Activated CD8-positive, alpha-beta memory T cell treated with anti-CD3 and anti-CD28 coated beads for 48 hours (primary cell): ENCODE measurements around the gene PPM1J.

Source experiments
- DNase-seq, 3 experiments: peaks; one replicate each; pipeline ENCODE4 v3.0.0-alpha.2; 2020; ENCODE audit warnings: low read depth in 2 of 3, low spot score in 2 of 3

Gene PPM1J

DNA sequence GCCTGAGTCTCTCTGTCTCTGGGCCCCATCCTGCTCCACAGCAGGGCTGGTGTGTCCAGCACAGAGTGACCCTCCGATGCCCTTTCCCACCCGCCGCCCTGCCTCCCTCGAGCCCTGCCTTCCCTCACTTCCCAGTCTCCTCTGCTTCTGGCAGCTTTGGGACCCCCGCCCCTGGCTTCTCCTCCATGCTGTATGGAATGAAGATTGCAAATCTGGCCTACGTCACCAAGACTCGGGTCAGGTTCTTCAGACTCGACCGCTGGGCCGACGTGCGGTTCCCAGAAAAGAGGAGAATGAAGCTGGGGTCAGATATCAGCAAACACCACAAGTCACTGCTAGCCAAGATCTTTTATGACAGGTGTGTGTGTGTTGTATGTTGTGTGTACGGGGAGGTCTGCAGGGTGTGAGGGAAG lies 26.3 kb downstream of the PPM1J start:
- DNase-seq, result no peak

DNA sequence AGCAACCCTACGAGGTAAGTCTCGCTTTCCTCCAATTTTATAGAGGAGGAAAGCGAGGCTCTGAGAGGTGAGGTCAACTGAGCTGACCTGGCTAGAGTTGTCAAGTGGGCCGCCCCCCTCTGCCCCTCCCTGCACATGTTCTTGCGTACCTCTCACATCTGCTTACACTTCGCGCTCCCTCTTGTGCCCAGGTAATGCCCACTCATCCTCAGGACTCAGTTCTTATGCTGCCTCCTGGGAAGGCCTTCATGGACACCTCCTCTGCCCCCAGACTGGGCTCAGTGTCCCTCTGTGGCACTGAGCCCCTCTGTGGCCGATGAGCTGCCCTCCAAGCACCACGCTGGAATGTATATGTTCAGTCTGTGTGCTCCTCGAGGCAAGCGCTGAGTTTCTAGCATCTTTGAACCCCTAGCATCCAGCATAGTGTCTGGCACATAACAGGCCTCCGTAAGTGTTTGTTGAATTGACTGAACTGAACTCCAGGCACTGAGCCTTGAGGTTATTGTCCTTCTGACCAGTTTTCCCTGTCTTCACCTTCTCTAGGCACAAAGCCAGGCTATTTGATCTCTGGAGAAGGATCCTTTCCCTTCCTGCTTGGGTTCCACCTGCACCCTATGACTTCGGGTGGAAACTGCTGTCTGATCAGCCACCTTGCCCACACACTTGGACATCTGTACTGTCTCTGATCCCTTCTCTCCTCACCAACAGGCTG lies 27.2 kb downstream of the PPM1J start:
- no peak for DNase-seq

DNA sequence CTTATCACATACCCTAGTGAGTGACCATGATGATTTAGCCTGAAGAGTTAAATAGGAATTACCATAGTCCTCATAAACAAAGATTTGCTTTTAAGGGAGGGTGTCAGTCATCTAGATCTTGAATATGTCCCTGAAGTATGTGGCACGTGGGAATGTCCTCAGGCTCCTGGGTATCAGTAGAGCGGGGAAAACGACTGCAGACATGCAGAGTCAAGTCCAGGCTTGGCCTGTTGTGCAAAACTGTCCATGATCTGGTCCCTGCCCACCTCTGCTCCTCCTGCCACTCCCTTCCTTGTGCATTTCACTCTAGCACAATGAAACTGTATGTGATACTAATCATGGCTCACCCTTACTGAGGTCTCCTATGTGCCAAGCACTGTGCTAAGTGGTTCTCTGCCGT lies 27.8 kb downstream of the PPM1J start:
- DNase-seq, result no peak

DNA sequence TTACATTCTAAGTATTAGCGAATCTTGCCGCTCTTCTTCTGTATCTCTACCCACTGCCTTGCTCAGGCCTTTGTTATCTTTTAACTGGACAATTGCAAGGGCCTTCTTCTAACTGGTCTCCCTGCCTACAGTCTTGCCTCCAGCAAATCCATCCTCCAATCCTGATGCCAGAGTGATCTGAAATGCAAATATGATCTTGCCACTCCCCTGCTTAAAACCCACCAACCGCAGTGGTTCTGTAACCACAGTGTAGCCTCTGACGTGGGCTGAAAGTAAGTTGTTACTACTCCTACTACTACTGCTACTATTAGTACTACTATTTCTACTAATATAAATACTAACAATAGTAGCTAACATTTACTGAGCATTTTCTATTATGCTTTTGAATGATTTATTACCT lies 28.3 kb downstream of the PPM1J start:
- no peak for DNase-seq

GRCh38 chr1:112686417-112686816 lies 28.7 kb downstream of the PPM1J start:
- DNase-seq, result no peak

GRCh38 chr1:112685913-112686312 lies 29.2 kb downstream of the PPM1J start:
- DNase-seq, result no peak

DNA sequence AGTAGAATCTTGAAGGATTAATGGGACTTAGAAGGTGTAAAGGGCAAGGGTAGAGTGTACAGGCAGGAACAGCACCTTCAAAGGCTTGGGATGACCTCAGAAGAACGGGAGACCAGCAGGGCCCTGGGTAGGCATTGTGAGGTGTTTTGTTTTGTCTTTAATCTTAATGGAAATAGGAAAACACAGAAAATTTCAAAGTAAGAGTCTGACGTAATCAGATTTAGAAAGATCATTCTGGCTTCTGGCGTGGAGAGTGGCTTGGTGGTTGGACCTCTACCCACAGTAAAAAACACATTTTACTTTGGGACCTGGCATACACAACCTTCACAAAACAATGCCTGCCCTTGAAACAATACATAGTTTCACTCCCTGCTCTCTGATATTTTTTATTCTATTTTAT lies 36.5 kb downstream of the PPM1J start:
- DNase-seq, result no peak

DNA sequence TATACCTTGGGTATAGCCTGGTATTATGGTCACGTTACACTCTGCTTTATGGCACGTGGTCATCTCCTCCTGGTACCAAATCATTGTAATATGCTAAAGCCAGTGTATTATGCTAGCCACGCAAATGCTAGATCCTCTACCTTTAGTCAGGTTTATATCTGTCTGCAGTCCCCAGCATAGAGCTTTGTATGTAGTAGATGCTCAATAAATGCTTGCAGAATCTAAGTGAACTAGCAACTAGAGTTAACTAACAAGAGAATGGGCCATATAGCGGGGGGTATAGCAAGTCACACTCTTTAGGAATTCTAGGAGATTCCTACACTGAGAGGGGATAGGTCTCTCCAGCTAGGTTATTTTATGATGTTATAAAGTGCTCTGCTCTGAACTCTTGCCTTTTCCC lies 37.6 kb downstream of the PPM1J start:
- no peak for DNase-seq

GRCh38 chr1:112676543-112676942 lies 38.6 kb downstream of the PPM1J start:
- no peak for DNase-seq

- DNase-seq, result no peak
Observed at GRCh38 chr1:112675728-112676381, 39.3 kb downstream of the PPM1J start.

- DNase-seq, result peak; percentile 9 to 40 (median 10)
Observed at GRCh38 chr1:112674986-112675727, 40.0 kb downstream of the PPM1J start.

GRCh38 chr1:112674440-112674985 lies 40.6 kb downstream of the PPM1J start, which contains the start of gene MOV10:
Gene MOV10, plus strand, starts transcription at chr1:112674659. Its CDS starts 254 bp downstream, at chr1:112674913.
- peak; percentile 19 to 44 (median 35) for DNase-seq

GRCh38 chr1:112673592-112674439 lies 41.3 kb downstream of the PPM1J start:
- DNase-seq, result peak in 1 of 3 experiments; percentile 6

DNA sequence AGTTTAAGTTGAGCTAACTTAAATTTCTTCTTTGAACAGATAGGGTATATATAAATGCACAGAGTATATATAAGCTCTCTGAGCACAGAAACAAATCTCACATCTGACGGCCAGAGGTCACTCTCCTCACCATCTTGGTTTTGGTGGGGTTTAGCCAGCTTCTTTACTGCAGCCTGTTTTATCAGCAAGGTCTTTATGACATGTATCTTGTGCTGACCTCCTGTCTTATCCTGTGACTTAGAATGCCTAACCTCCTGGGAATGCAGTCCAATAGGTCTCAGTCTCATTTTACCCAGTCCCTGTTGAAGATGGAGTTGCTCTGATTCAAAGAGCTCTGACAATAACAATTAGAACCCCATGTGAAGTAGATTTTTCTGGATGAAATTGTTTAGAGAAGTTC lies 42.3 kb downstream of the PPM1J start:
- no peak for DNase-seq

GRCh38 chr1:112672009-112672408 lies 43.1 kb downstream of the PPM1J start:
- DNase-seq, result no peak

DNA sequence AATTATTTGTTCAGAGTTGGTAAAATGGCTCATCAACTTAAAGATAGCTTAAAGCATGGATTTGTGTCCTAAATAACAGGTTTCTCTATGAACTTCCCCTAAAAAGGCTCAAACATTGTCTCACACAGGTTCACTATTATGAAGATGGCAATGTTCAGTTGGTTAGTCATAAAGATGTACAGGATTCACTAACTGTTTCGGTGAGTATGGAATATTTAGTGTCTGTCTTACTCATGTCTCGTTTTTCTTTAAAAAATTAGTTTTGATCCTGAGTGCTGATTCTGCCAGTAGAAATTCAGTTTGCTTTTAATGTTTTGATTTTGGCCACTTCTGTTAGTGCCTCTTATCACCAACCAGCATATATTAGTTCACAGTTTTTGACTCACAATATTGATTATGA lies 48.2 kb downstream of the PPM1J start:
- DNase-seq, result no peak

- no peak for DNase-seq
Observed at GRCh38 chr1:112665857-112666256, 49.3 kb downstream of the PPM1J start.
